ENCODE results near the gene MLXIP. TPM values are rescaled to one million over a fixed set of nuclear protein-coding genes. Genes with fewer than 3 reads are reported as not detected.

The MLXIP gene
- total and polyA plus RNA-seq, 2 of the 8 experiments (the other 6 are each of a cell fraction or from before 2014, with no cell fraction given): 5.5 to 40.5 TPM

DNA sequence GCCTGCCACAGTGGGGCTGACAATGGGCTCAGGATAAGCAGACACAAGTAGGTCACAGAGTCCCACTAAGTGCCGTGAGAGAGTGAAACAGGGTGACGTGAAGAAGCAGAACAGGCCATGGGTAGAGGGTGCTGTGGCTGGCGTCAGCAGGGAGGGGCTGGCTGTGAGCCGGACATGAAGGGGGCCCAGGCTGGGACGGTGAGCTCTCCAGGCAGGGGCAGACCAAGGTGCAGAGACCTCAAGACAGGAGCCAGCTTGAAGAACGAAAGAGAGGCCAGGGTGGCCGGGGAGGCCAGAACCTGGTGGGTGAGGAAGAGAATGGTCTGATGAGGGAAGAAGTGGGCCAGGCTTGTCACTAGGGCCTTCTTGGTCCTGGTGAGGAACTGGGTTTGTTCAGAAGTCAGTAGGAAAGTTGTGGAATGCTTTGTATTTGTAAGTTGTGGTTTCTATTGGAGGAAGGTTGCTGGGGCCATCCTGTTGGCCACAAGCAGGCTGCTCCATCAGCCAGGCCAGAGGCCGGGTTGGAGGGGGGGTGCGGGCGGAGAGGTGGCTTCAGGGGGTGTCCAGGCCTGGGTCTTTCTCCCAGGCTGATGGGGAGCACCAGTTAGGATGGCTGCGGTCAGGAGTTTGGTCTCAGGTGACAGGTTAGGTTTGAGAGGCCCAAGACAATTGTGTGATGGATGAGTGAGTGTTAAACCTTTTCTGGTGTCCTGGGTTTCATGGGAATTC is 21.4 kb upstream of the MLXIP start:
- Histone ChIP-seq H3K4me1 (replicated peaks in 1 of 4; ENCODE audit: control insufficient read depth in 3 of 4, insufficient read depth in 4 of 4, low read length in 3 of 4) (peaks cover 0 to 2% (median 1%) of the 10 kb centered on the region in 4 experiments; a peak in 2 of 7 replicates), H3K23ac (ENCODE audit: insufficient read length) (no peak overlapping the region), H4K91ac (replicated peaks; ENCODE audit: insufficient read length, low read length) (no peak overlapping the region), H4K20me1 (replicated peaks in 1 of 2; ENCODE audit: control insufficient read depth in 1 of 2, insufficient read depth in 2 of 2, low read length in 2 of 2) (peaks cover 2 to 3% of the 10 kb centered on the region in 2 experiments), H3K27me3 (replicated peaks in 1 of 4; ENCODE audit: control insufficient read depth in 3 of 4, extremely low read depth in 1 of 4, insufficient read depth in 3 of 4, low read length in 3 of 4) (no peaks in the 10 kb centered on the region), H3K9me3 (ENCODE audit: insufficient read depth in 2 of 2, low read depth in 1 of 2, low read length in 1 of 2) (no peaks in the 10 kb centered on the region), H2BK120ac (replicated peaks; ENCODE audit: low read depth, low read length) (no peak overlapping the region), H2BK20ac (ENCODE audit: low read length) (no peak overlapping the region), H2BK15ac (ENCODE audit: low read length) (no peak overlapping the region), H3K79me1 (ENCODE audit: low read depth, low read length) (no peaks in the 10 kb centered on the region), H2AFZ (ENCODE audit: low read length) (no peak overlapping the region), H3K36me3 (ENCODE audit: control insufficient read depth in 2 of 4, insufficient read depth in 4 of 4, low read length in 3 of 4) (peaks cover 5 to 25% (median 18%) of the 10 kb centered on the region in 4 experiments), H3K79me2 (ENCODE audit: control insufficient read depth in 1 of 2, insufficient read depth in 2 of 2, low read length in 2 of 2) (no peaks in the 10 kb centered on the region), H3K23me2 (ENCODE audit: low read depth, low read length) (no peaks in the 10 kb centered on the region), H3K56ac (replicated peaks; ENCODE audit: insufficient read length, low read depth, low read length) (no peak overlapping the region), H3K4me2 (ENCODE audit: insufficient read depth in 1 of 2, low read depth in 2 of 2, low read length in 2 of 2) (no peak overlapping the region), H2AK5ac (ENCODE audit: low read depth, low read length) (no peak overlapping the region), H2BK5ac (ENCODE audit: low read depth, low read length) (no peak overlapping the region), H3K4me3 (ENCODE audit: extremely low read depth in 1 of 4, insufficient read depth in 2 of 4, low read depth in 3 of 4, low read length in 4 of 4) (no peak overlapping the region), H4K8ac (ENCODE audit: extremely low read depth, insufficient read depth, low read length) (no peak overlapping the region), H3K9ac (replicated peaks in 1 of 4; ENCODE audit: extremely low read depth in 1 of 4, low read depth in 3 of 4, low read length in 3 of 4) (no peak overlapping the region), H3K14ac (ENCODE audit: insufficient read length) (no peak overlapping the region), H3K18ac (ENCODE audit: extremely low read depth, low read length) (no peak overlapping the region), H4K5ac (ENCODE audit: insufficient read length, low read depth, low read length) (no peak overlapping the region), H3K4ac (replicated peaks; ENCODE audit: insufficient read length, low read depth, low read length) (no peak overlapping the region), H3K27ac (ENCODE audit: low read depth, low read length) (no peak overlapping the region), H2BK12ac (ENCODE audit: low read depth, low read length) (no peak overlapping the region)
- POLR2A ChIA-PET (ENCODE audit: partially characterized antibody): no interaction called here
- TF ChIP-seq CHD2 (IDR thresholded peaks at IDR 0.05; ENCODE audit: low read length) (no peak), BRCA1 (IDR thresholded peaks at IDR 0.05; ENCODE audit: low read depth, low read length) (no peak), HDAC6 (IDR thresholded peaks at IDR 0.05; ENCODE audit: low read depth, low read length) (no peak), TAF7 (optimal IDR thresholded peaks at IDR 0.05; ENCODE audit: borderline replicate concordance, low read depth, low read length) (no peak), EGR1 (IDR thresholded peaks at IDR 0.05; ENCODE audit: borderline replicate concordance, low read depth, low read length) (no peak), POLR2AphosphoS5 (IDR thresholded peaks at IDR 0.05; ENCODE audit: low read depth, low read length) (no peak), FOSL1 (IDR thresholded peaks at IDR 0.05; ENCODE audit: insufficient read depth, low read depth, low read length) (no peak), POU5F1 (IDR thresholded peaks at IDR 0.05; ENCODE audit: low read depth, low read length) (no peak), NRF1 (IDR thresholded peaks at IDR 0.05; ENCODE audit: low read depth, low read length) (no peak)
- TF ChIP-seq, protein P1, sequence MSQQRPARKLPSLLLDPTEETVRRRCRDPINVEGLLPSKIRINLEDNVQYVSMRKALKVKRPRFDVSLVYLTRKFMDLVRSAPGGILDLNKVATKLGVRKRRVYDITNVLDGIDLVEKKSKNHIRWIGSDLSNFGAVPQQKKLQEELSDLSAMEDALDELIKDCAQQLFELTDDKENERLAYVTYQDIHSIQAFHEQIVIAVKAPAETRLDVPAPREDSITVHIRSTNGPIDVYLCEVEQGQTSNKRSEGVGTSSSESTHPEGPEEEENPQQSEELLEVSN (IDR thresholded peaks at IDR 0.05): no peak
- TF ChIP-seq, protein P2, sequence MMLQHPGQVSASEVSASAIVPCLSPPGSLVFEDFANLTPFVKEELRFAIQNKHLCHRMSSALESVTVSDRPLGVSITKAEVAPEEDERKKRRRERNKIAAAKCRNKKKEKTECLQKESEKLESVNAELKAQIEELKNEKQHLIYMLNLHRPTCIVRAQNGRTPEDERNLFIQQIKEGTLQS (IDR thresholded peaks at IDR 0.05; ENCODE audit: insufficient read depth, low read depth, low read length): no peak
- DNase-seq (ENCODE audit: low read depth in 1 of 2, low spot score in 2 of 2) (no peak), FAIRE-seq (no peak)
- 91% methylated on average over 11 of the region's 11 CpGs; no CpG with 5 or more reads in 1 of the 2 experiments for WGBS, 2 experiments (ENCODE audit: extremely low coverage in 1 of 2, insufficient coverage in 1 of 2, insufficient read length in 1 of 2, insufficient replicate concordance in 2 of 2, low coverage in 1 of 2, low lambda C conversion rate in 2 of 2, missing lambda C conversion rate in 1 of 2)
- CTCF ChIA-PET (ENCODE audit: partially characterized antibody): interaction anchor here (0.9 to 20.6 kb wide), 3 partner anchors 10 to 134 kb away, joined by 5 to 379 read pairs (median 26); no protein-coding TSS in a partner anchor
